Measurements from ENCODE around the gene VTI1B.

DNA sequence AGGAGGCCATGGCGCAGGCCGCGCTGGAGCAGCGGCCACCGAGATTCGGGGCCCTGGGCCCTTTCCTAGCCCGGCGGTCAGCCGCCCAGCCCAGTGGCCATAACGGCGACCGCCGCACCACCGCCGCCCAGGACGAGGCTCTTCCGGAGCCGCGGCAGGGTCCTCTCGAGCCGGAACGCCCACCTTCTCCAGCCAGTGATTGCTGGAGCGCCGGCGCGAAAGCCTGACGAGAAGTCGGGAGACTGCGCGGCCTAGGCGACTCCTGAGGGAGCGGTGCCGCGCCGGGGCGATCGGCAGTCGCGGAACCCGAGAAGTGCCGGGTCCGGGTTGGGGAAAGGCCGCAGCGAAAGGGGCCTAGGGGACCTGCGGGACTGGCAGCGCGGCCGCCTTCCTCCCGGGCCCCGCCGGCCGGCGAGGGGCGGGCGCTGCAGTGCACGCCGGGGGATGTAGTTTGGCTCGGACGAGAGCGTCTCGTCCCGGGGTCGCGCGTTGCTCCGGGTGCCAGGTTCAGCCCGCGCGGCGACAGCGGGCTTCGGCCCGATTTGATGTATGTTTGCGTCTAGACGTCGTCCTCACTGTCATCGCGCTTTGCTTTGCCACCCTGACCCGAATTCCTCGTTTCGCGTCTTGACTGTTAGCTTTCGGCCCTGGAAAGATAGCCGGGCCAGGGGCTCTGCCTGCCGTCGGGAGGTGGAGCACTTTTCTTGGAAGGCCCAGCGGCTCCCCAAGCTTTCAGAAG lies at the start of gene VTI1B:
- no peak for TF ChIP-seq GATA3 (IDR thresholded peaks at IDR 0.05; ENCODE audit: low read depth, low read length)
- TF ChIP-seq GATA2 (IDR thresholded peaks at IDR 0.05; ENCODE audit: low read depth, low read length): no peak
